A549 (cell line): ENCODE data around the gene PIK3CD.

Source experiments
- CBX8 ChIP-seq: fragments of 200-600 bp; sonication (generic); IDR thresholded peaks from 2 replicates; pipeline ENCODE4 v1.6.1; 2016
- EHF ChIP-seq: fragments of 250-450 bp; sonication (Bioruptor Pico); IDR thresholded peaks from 2 replicates; pipeline ENCODE4 v1.5.0; 2020; ENCODE audit warnings: mild to moderate bottlenecking
- EP300 ChIP-seq, 2 experiments: fragments of >200 bp; sonication (Bioruptor Twin); formaldehyde crosslinking; IDR thresholded peaks; 2 replicates in 1 of 2; 3 replicates in 1 of 2; pipeline ENCODE4 v1.6.1; 2016 to 2017
- ESRRA ChIP-seq: fragments of 150-350 bp; IDR thresholded peaks from 2 replicates; pipeline ENCODE4 v1.6.1; 2014; ENCODE audit warnings: mild to moderate bottlenecking, low read length, borderline replicate concordance
- HEYL ChIP-seq: fragments of 250-450 bp; sonication (Bioruptor Pico); IDR thresholded peaks from 2 replicates; pipeline ENCODE4 v1.8.0; 2021; ENCODE audit warnings: mild to moderate bottlenecking, moderate library complexity
- JUN ChIP-seq, 2 experiments: fragments of >200 bp; sonication (Bioruptor Twin); formaldehyde crosslinking; IDR thresholded peaks; 2 replicates in 1 of 2; 3 replicates in 1 of 2; pipeline ENCODE4 v1.6.1; 2016 to 2017
- NR3C1 ChIP-seq: fragments of >200 bp; sonication (Bioruptor Twin); formaldehyde crosslinking; IDR thresholded peaks from 3 replicates; pipeline ENCODE4 v1.6.1; 2017
- POLR2A ChIP-seq: IDR thresholded peaks from 2 replicates; pipeline ENCODE4 v1.6.1; 2012; ENCODE audit warnings: mild to moderate bottlenecking, low read length
- RARB ChIP-seq: fragments of 250-450 bp; sonication (Bioruptor Pico); IDR thresholded peaks from 2 replicates; pipeline ENCODE4 v1.8.0; 2021; ENCODE audit warnings: mild to moderate bottlenecking, moderate library complexity
- SMC3 ChIP-seq: fragments of >200 bp; sonication (Bioruptor Twin); formaldehyde crosslinking; IDR thresholded peaks from 3 replicates; pipeline ENCODE4 v1.6.1; 2018; ENCODE audit warnings: inconsistent platforms
- ZC3H11A ChIP-seq: fragments of 450-650 bp; IDR thresholded peaks from 2 replicates; pipeline ENCODE4 v1.6.1; 2014; ENCODE audit warnings: antibody characterized with exemption, mild to moderate bottlenecking
- ZNF302 ChIP-seq: fragments of 250-450 bp; sonication (Bioruptor Pico); IDR thresholded peaks from 2 replicates; pipeline ENCODE4 v1.9.0; 2021; ENCODE audit warnings: inconsistent platforms, mild to moderate bottlenecking, moderate library complexity
- TF ChIP-seq, protein P1 (sequence below): IDR thresholded peaks from 2 replicates; pipeline ENCODE4 v1.6.1; 2012
- TF ChIP-seq, protein P2 (sequence below): fragments of >200 bp; sonication (Bioruptor Twin); formaldehyde crosslinking; IDR thresholded peaks from 3 replicates; pipeline ENCODE4 v1.5.1; 2016

DNA sequence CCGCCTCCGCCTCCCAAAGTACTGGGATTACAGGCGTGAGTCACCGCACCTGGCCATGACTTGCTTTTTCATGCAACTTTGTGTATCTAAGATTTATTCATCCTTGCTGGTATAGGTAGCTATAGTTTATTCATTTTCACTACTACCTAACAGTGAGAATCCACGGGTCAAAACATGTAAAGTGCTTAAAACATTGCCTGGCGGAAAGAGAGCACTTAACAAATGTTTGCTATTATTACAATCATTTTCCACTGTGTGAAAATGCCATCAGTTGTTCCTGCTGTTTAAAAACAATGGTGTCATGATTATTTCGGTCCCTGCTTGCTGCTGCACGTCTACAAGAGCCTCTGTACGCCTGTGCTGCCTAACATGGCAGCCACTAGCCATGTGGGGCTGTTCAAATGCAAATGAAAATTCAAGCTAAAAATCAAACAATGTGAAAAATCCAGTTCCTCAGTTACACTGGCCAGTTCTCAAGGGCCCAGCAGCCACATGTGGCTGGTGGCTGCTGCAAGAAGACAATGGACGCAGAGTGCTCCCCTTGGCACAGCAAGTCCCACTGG lies 107.1 kb downstream of the PIK3CD start:
- TF ChIP-seq, protein P1, sequence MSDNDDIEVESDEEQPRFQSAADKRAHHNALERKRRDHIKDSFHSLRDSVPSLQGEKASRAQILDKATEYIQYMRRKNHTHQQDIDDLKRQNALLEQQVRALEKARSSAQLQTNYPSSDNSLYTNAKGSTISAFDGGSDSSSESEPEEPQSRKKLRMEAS = no peak
- TF ChIP-seq HEYL (CRISPR knock-in tag) = no peak
- TF ChIP-seq, protein P2, sequence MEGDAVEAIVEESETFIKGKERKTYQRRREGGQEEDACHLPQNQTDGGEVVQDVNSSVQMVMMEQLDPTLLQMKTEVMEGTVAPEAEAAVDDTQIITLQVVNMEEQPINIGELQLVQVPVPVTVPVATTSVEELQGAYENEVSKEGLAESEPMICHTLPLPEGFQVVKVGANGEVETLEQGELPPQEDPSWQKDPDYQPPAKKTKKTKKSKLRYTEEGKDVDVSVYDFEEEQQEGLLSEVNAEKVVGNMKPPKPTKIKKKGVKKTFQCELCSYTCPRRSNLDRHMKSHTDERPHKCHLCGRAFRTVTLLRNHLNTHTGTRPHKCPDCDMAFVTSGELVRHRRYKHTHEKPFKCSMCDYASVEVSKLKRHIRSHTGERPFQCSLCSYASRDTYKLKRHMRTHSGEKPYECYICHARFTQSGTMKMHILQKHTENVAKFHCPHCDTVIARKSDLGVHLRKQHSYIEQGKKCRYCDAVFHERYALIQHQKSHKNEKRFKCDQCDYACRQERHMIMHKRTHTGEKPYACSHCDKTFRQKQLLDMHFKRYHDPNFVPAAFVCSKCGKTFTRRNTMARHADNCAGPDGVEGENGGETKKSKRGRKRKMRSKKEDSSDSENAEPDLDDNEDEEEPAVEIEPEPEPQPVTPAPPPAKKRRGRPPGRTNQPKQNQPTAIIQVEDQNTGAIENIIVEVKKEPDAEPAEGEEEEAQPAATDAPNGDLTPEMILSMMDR = no peak
- no peak for TF ChIP-seq POLR2A
- TF ChIP-seq ESRRA = no peak
- TF ChIP-seq CBX8 = no peak
- no peak for TF ChIP-seq RARB (CRISPR knock-in tag)
- TF ChIP-seq JUN (IDR thresholded peaks at IDR 0.05) = no peak
- no peak for TF ChIP-seq EHF
- no peak for TF ChIP-seq ZNF302
- no peak for TF ChIP-seq SMC3
- no peak for TF ChIP-seq NR3C1
- no peak for TF ChIP-seq EP300 (IDR thresholded peaks at IDR 0.05)
- no peak for TF ChIP-seq ZC3H11A
